ENCODE measurements around the gene RUNDC3A. TPM values are rescaled to one million over a fixed set of nuclear protein-coding genes. Genes with fewer than 3 reads are reported as not detected.

RUNDC3A gene
- total and polyA plus RNA-seq, 2 of the 13 experiments (the other 11 are each of a cell fraction or from before 2014, with no cell fraction given): 0.25 TPM; not detected in 1

- H3K79me2 ChIP-seq (ENCODE audit: insufficient read depth, low read length): peaks cover 4% of the 10 kb centered on the region
- no peak for DNase-seq (ENCODE audit: low spot score)
- H3K4me2 ChIP-seq (ENCODE audit: low read depth, low read length): peak overlapping the region; percentile 96; the same call in 1 of the 2 replicates
- ChIA-PET POLR2A (interaction anchor here (2.1 to 2.9 kb wide), 4 partner anchors 11 to 123 kb away, joined by 5 to 24 read pairs (median 14); no protein-coding TSS in a partner anchor), CTCF (ENCODE audit: low intra/inter-chr PET ratio, low total read pairs) (no interaction called here)
- no peak for FAIRE-seq
- TF ChIP-seq, protein P1, sequence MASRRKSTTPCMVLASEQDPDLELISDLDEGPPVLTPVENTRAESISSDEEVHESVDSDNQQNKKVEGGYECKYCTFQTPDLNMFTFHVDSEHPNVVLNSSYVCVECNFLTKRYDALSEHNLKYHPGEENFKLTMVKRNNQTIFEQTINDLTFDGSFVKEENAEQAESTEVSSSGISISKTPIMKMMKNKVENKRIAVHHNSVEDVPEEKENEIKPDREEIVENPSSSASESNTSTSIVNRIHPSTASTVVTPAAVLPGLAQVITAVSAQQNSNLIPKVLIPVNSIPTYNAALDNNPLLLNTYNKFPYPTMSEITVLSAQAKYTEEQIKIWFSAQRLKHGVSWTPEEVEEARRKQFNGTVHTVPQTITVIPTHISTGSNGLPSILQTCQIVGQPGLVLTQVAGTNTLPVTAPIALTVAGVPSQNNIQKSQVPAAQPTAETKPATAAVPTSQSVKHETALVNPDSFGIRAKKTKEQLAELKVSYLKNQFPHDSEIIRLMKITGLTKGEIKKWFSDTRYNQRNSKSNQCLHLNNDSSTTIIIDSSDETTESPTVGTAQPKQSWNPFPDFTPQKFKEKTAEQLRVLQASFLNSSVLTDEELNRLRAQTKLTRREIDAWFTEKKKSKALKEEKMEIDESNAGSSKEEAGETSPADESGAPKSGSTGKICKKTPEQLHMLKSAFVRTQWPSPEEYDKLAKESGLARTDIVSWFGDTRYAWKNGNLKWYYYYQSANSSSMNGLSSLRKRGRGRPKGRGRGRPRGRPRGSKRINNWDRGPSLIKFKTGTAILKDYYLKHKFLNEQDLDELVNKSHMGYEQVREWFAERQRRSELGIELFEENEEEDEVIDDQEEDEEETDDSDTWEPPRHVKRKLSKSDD (CRISPR knock-in tag; IDR thresholded peaks at IDR 0.05; ENCODE audit: low read depth): no peak
- TF ChIP-seq, protein P2, sequence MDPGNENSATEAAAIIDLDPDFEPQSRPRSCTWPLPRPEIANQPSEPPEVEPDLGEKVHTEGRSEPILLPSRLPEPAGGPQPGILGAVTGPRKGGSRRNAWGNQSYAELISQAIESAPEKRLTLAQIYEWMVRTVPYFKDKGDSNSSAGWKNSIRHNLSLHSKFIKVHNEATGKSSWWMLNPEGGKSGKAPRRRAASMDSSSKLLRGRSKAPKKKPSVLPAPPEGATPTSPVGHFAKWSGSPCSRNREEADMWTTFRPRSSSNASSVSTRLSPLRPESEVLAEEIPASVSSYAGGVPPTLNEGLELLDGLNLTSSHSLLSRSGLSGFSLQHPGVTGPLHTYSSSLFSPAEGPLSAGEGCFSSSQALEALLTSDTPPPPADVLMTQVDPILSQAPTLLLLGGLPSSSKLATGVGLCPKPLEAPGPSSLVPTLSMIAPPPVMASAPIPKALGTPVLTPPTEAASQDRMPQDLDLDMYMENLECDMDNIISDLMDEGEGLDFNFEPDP (CRISPR knock-in tag; conservative IDR thresholded peaks at IDR 0.05): 0 out of 2 replicates have a peak, but pooled peaks have one; percentile 41
- 0 out of 2 replicates have a peak, but pooled peaks have one; percentile 26 for TF ChIP-seq JUNB (CRISPR knock-in tag; IDR thresholded peaks at IDR 0.05; ENCODE audit: borderline replicate concordance)
- H3K9me3 ChIP-seq (ENCODE audit: low read length): no peaks in the 10 kb centered on the region
- no peaks in the 10 kb centered on the region for H3K36me3 ChIP-seq (replicated peaks in 1 of 2; ENCODE audit: control insufficient read depth in 1 of 2, insufficient read depth in 2 of 2, low read length in 2 of 2)
- intact Hi-C loops (cut with micrococcal nuclease; ENCODE audit: unreplicated experiment): loop anchor here (2.0 kb wide), 1 partner anchor 17 kb away; no protein-coding TSS in a partner anchor
- in situ Hi-C loops (cut with HindIII; ENCODE audit: extremely low pct_ligation_motif_present, low pct_unique_long_range_greater_than_20kb): no loop called here
- H3K27me3 ChIP-seq (ENCODE audit: control insufficient read depth in 1 of 2, insufficient read depth in 2 of 2, low read length in 2 of 2): peaks cover 0 to 10% of the 10 kb centered on the region in 2 experiments; a peak in 1 of 5 replicates
- WGBS (ENCODE audit: low lambda C conversion rate): 42% methylated on average over 11 of the region's 11 CpGs
- BruUV-seq (replicated peaks): no TSS peak
- H3K4me1 ChIP-seq (ENCODE audit: insufficient read depth, low read length): peaks cover 25% of the 10 kb centered on the region
- no peaks in the 10 kb centered on the region for H4K20me1 ChIP-seq (ENCODE audit: insufficient read depth, low read length)
- no peak overlapping the region for H2AFZ ChIP-seq (ENCODE audit: low read length)
- H3K9ac ChIP-seq (ENCODE audit: insufficient read depth, low read depth, low read length): no peak overlapping the region
- no peak for ATAC-seq
- H3K4me3 ChIP-seq (replicated peaks in 1 of 3; ENCODE audit: insufficient read depth in 1 of 3, low read depth in 2 of 3, low read length in 3 of 3): no peak overlapping the region
- H3K27ac ChIP-seq (ENCODE audit: extremely low read length, insufficient read depth, low read length): no peak overlapping the region
These were observed 35.3 kb downstream of the RUNDC3A start for GRCh38 chr17:44343510-44344209.
